WTC11 (cell line): ENCODE results near the gene MCAT. TPM values are rescaled to one million over a fixed set of nuclear protein-coding genes. Genes with fewer than 3 reads are reported as not detected.
A peak's percentile ranks its signal among the peaks of the same experiment; 100 is the strongest.

Experiments used
- ATAC-seq: fragments of 200-7000 bp; cut with Tn5 transposase; 2 replicates; pipeline ENCODE4 v1.10.0; 2021; ENCODE audit warnings: mild to moderate bottlenecking, moderate library complexity
- CTCF ChIA-PET: fragments of 300-600 bp; sonication (Branson Sonifier 250); formaldehyde crosslinking; loops from one replicate; lab custom pipeline; 2021; ENCODE audit warnings: antibody characterized with exemption; lab: Charles Lee
- POLR2A ChIA-PET: fragments of 350-600 bp; sonication (Branson Sonifier 250); formaldehyde crosslinking; loops from one replicate; lab custom pipeline; 2021; ENCODE audit warnings: antibody characterized with exemption; lab: Charles Lee
- DNase-seq: peaks from one replicate; pipeline ENCODE4 v3.0.0; 2021; ENCODE audit warnings: low spot score
- H3K27ac Mint-ChIP-seq: 2 replicates; pipeline ENCODE4 v1.8.0; 2021; ENCODE audit warnings: mixed read lengths
- H3K27me3 Mint-ChIP-seq: 2 replicates; pipeline ENCODE4 v1.8.0; 2021; ENCODE audit warnings: low read depth, mild to moderate bottlenecking, moderate library complexity, mixed read lengths
- H3K36me3 Mint-ChIP-seq: 2 replicates; pipeline ENCODE4 v1.8.0; 2021; ENCODE audit warnings: mixed read lengths
- H3K4me1 Mint-ChIP-seq: 2 replicates; pipeline ENCODE4 v1.8.0; 2022; ENCODE audit warnings: mixed read lengths
- H3K4me3 Mint-ChIP-seq: 2 replicates; pipeline ENCODE4 v1.8.0; 2021; ENCODE audit warnings: mild to moderate bottlenecking, moderate library complexity, mixed read lengths
- H3K9me3 Mint-ChIP-seq: 2 replicates; pipeline ENCODE4 v1.8.0; 2021; ENCODE audit warnings: mixed read lengths
- AR ChIP-seq: fragments of 250-450 bp; sonication (Bioruptor Pico); IDR thresholded peaks from 2 replicates; pipeline ENCODE4 v1.9.0; 2021; ENCODE audit warnings: mild to moderate bottlenecking
- ARID4B ChIP-seq: sonication (generic); formaldehyde crosslinking; IDR thresholded peaks from 2 replicates; pipeline ENCODE4 v1.8.0; 2023; ENCODE audit warnings: missing genetic modification reagents, mild to moderate bottlenecking, borderline replicate concordance
- ATF2 ChIP-seq: sonication (generic); formaldehyde crosslinking; IDR thresholded peaks from 2 replicates; pipeline ENCODE4 v1.8.1; 2022; ENCODE audit warnings: low read depth, missing genetic modification reagents, borderline replicate concordance
- E2F1 ChIP-seq: sonication (generic); formaldehyde crosslinking; IDR thresholded peaks from 2 replicates; pipeline ENCODE4 v1.8.0; 2022; ENCODE audit warnings: mild to moderate bottlenecking, missing genetic modification reagents
- EMX1 ChIP-seq: fragments of 250-450 bp; sonication (Bioruptor Pico); IDR thresholded peaks from 2 replicates; pipeline ENCODE4 v1.8.0; 2021; ENCODE audit warnings: mild to moderate bottlenecking
- GABPB1 ChIP-seq: sonication (generic); formaldehyde crosslinking; IDR thresholded peaks from 2 replicates; pipeline ENCODE4 v1.8.1; 2023; ENCODE audit warnings: mild to moderate bottlenecking, missing genetic modification reagents
- GRHL2 ChIP-seq: fragments of 250-450 bp; sonication (Bioruptor Pico); IDR thresholded peaks from 2 replicates; pipeline ENCODE4 v1.8.0; 2022; ENCODE audit warnings: mild to moderate bottlenecking, moderate library complexity; ENCODE audit not compliant: insufficient replicate concordance, severe bottlenecking
- MAX ChIP-seq: sonication (generic); formaldehyde crosslinking; IDR thresholded peaks from 2 replicates; pipeline ENCODE4 v1.8.0; 2022; ENCODE audit warnings: mild to moderate bottlenecking, missing genetic modification reagents
- NFE2L1 ChIP-seq: sonication (generic); formaldehyde crosslinking; IDR thresholded peaks from 2 replicates; pipeline ENCODE4 v1.8.1; 2023; ENCODE audit warnings: missing genetic modification reagents
- RORB ChIP-seq: fragments of 250-450 bp; sonication (Bioruptor Pico); IDR thresholded peaks from 2 replicates; pipeline ENCODE4 v1.9.0; 2021; ENCODE audit warnings: mild to moderate bottlenecking
- TP53 ChIP-seq: sonication (generic); formaldehyde crosslinking; IDR thresholded peaks from 2 replicates; pipeline ENCODE4 v1.8.1; 2023; ENCODE audit warnings: mild to moderate bottlenecking, missing genetic modification reagents
- USF2 ChIP-seq: sonication (generic); formaldehyde crosslinking; IDR thresholded peaks from 2 replicates; pipeline ENCODE4 v1.8.1; 2023; ENCODE audit warnings: mild to moderate bottlenecking, missing genetic modification reagents, moderate library complexity
- ZNF423 ChIP-seq: fragments of 250-450 bp; sonication (Bioruptor Pico); IDR thresholded peaks from 2 replicates; pipeline ENCODE4 v2.1.2; 2022; ENCODE audit warnings: mild to moderate bottlenecking, moderate library complexity
- ZNF512 ChIP-seq: sonication (generic); formaldehyde crosslinking; IDR thresholded peaks from 2 replicates; pipeline ENCODE4 v1.8.1; 2022; ENCODE audit warnings: missing genetic modification reagents, borderline replicate concordance
- total RNA-seq: library from RNA; stranded (reverse); gene quantifications from 3 replicates; pipeline ENCODE4 v1.2.3, GENCODE V29; 2021

Gene MCAT
- total RNA-seq, 1 experiment from 2014 or later = 18.5 TPM

GRCh38 chr22:43176090-43176489, 32.9 kb upstream of the MCAT start (continued):
- TF ChIP-seq ZNF512 (CRISPR knock-in tag) (no peak), EMX1 (CRISPR knock-in tag) (no peak), TP53 (CRISPR knock-in tag) (no peak), GRHL2 (CRISPR knock-in tag) (no peak)

GRCh38 chr22:43174941-43175531, 31.8 kb upstream of the MCAT start:
- ChIA-PET CTCF (interaction anchor here (1.7 kb wide), 1 partner anchor 56 kb away, joined by 4 read pairs; no protein-coding TSS in a partner anchor), POLR2A (interaction anchor here (0.6 kb wide), 1 partner anchor 211 kb away, joined by 4 read pairs; no protein-coding TSS in a partner anchor)
- H3K27ac Mint-ChIP-seq = no peak overlapping the region
- ATAC-seq = no peak
- H3K9me3 Mint-ChIP-seq = no peaks in the 10 kb centered on the region
- H3K27me3 Mint-ChIP-seq = no peaks in the 10 kb centered on the region
- no peak for TF ChIP-seq NFE2L1
- TF ChIP-seq ZNF423 = 0 out of 2 replicates have a peak, but pooled peaks have one; percentile 8
- peaks cover 57% of the 10 kb centered on the region for H3K36me3 Mint-ChIP-seq
- no peak for DNase-seq
- H3K4me1 Mint-ChIP-seq = no peaks in the 10 kb centered on the region
- H3K4me3 Mint-ChIP-seq = no peak overlapping the region

GRCh38 chr22:43173976-43174720, 30.9 kb upstream of the MCAT start:
- ChIA-PET CTCF (interaction anchor here (1.3 kb wide), 1 partner anchor 14 kb away, joined by 3 read pairs; no protein-coding TSS in a partner anchor), POLR2A (interaction anchor here (0.6 kb wide), 1 partner anchor 24 kb away, joined by 3 read pairs; no protein-coding TSS in a partner anchor)
- Mint-ChIP-seq H3K36me3 (peaks cover 55% of the 10 kb centered on the region), H3K4me3 (no peak overlapping the region), H3K27me3 (no peaks in the 10 kb centered on the region), H3K9me3 (no peaks in the 10 kb centered on the region)
- TF ChIP-seq ARID4B = no peak
- TF ChIP-seq, all 79 proteins: peak for 0
- no peak for DNase-seq
- no peak overlapping the region for H3K27ac Mint-ChIP-seq
- H3K4me1 Mint-ChIP-seq = no peaks in the 10 kb centered on the region
- no peak for ATAC-seq

GRCh38 chr22:43173566-43173965, 30.4 kb upstream of the MCAT start:
- Mint-ChIP-seq H3K27ac (no peak overlapping the region), H3K4me3 (no peak overlapping the region), H3K4me1 (no peaks in the 10 kb centered on the region), H3K27me3 (no peaks in the 10 kb centered on the region), H3K9me3 (no peaks in the 10 kb centered on the region), H3K36me3 (peaks cover 49% of the 10 kb centered on the region)
- ATAC-seq = no peak
- ChIA-PET CTCF (interaction anchor here (1.3 kb wide), 1 partner anchor 14 kb away, joined by 3 read pairs; no protein-coding TSS in a partner anchor), POLR2A (no interaction called here)
- no peak for DNase-seq
- TF ChIP-seq NFE2L1 = no peak
- no peak for TF ChIP-seq MAX
- TF ChIP-seq AR (CRISPR knock-in tag) = no peak
- no peak for TF ChIP-seq GABPB1 (CRISPR knock-in tag)
- TF ChIP-seq ATF2 = no peak
- TF ChIP-seq E2F1 (CRISPR knock-in tag) = no peak
- no peak for TF ChIP-seq RORB (CRISPR knock-in tag)
- TF ChIP-seq USF2 = no peak
